IMR-90 (cell line): ENCODE results near the gene UBR7.

Source experiments
- CEBPB ChIP-seq: IDR thresholded peaks from 2 replicates; pipeline ENCODE4 v1.6.1; 2012; ENCODE audit warnings: low read depth, low read length, improper control_type of control experiment
- FOS ChIP-seq: fragments of 150-350 bp; IDR thresholded peaks from 2 replicates; pipeline ENCODE4 v1.6.1; 2016; ENCODE audit warnings: low read depth, low read length
- MAFK ChIP-seq: IDR thresholded peaks from 2 replicates; pipeline ENCODE4 v1.6.1; 2012; ENCODE audit warnings: low read depth, low read length, improper control_type of control experiment
- POLR2A ChIP-seq: IDR thresholded peaks from 2 replicates; pipeline ENCODE4 v1.6.1; 2012; ENCODE audit warnings: mild to moderate bottlenecking, low read depth, low read length
- RAD21 ChIP-seq: IDR thresholded peaks from 2 replicates; pipeline ENCODE4 v1.6.1; 2012; ENCODE audit warnings: low read length, improper control_type of control experiment
- RCOR1 ChIP-seq: IDR thresholded peaks from 2 replicates; pipeline ENCODE4 v1.6.1; 2012; ENCODE audit warnings: mild to moderate bottlenecking, low read length, improper control_type of control experiment; ENCODE audit not compliant: insufficient replicate concordance
- RFX5 ChIP-seq: IDR thresholded peaks from 2 replicates; pipeline ENCODE4 v1.8.0; 2012; ENCODE audit warnings: low read depth, mild to moderate bottlenecking, low read length, moderate library complexity
- SMC3 ChIP-seq: fragments of 150-350 bp; IDR thresholded peaks from 2 replicates; pipeline ENCODE4 v1.6.1; 2016; ENCODE audit warnings: low read depth, mild to moderate bottlenecking, antibody characterized with exemption, low read length, moderate library complexity
- TF ChIP-seq, protein P1 (sequence below): fragments of 150-350 bp; IDR thresholded peaks from 2 replicates; pipeline ENCODE4 v1.6.1; 2017; ENCODE audit warnings: mild to moderate bottlenecking, antibody characterized with exemption, low read length, low read depth
- TF ChIP-seq, protein P2 (sequence below): conservative IDR thresholded peaks from 2 replicates; pipeline ENCODE4 v1.5.1; 2012; ENCODE audit warnings: mild to moderate bottlenecking, low read depth, low read length, improper control_type of control experiment

DNA sequence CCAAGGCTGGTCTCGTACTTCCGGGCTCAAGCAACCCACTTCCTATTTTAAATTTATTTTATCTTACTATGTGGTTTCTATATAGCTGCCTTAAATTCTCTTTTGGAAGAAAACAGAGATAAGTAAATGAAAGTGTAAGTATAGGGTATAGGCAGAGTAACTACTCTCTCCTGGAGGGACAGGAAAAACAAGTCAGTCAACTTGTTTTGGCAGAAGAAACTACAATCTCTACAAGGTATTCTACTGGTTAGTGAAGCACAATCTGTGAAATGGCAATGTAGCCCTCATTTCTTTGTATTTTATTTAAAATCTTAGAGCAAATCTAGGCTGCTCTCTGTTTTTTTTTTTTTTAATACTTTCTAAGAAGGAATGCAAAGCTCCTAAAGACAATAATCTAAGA is 55.4 kb downstream of the UBR7 start:
- TF ChIP-seq POLR2A = no peak
- TF ChIP-seq SMC3 = no peak
- TF ChIP-seq, protein P1, sequence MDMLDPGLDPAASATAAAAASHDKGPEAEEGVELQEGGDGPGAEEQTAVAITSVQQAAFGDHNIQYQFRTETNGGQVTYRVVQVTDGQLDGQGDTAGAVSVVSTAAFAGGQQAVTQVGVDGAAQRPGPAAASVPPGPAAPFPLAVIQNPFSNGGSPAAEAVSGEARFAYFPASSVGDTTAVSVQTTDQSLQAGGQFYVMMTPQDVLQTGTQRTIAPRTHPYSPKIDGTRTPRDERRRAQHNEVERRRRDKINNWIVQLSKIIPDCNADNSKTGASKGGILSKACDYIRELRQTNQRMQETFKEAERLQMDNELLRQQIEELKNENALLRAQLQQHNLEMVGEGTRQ = no peak
- TF ChIP-seq RCOR1 = no peak
- TF ChIP-seq, protein P2, sequence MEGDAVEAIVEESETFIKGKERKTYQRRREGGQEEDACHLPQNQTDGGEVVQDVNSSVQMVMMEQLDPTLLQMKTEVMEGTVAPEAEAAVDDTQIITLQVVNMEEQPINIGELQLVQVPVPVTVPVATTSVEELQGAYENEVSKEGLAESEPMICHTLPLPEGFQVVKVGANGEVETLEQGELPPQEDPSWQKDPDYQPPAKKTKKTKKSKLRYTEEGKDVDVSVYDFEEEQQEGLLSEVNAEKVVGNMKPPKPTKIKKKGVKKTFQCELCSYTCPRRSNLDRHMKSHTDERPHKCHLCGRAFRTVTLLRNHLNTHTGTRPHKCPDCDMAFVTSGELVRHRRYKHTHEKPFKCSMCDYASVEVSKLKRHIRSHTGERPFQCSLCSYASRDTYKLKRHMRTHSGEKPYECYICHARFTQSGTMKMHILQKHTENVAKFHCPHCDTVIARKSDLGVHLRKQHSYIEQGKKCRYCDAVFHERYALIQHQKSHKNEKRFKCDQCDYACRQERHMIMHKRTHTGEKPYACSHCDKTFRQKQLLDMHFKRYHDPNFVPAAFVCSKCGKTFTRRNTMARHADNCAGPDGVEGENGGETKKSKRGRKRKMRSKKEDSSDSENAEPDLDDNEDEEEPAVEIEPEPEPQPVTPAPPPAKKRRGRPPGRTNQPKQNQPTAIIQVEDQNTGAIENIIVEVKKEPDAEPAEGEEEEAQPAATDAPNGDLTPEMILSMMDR = no peak
- no peak for TF ChIP-seq CEBPB
- TF ChIP-seq MAFK = no peak
- no peak for TF ChIP-seq FOS
- TF ChIP-seq RFX5 = no peak
- TF ChIP-seq RAD21 = no peak
